Sigmoid colon (tissue), 7 donors: ENCODE results near the gene AHCYL2. TPM values are rescaled to one million over a fixed set of nuclear protein-coding genes. Genes with fewer than 3 reads are reported as not detected.
"Not testable (repeated sequence)": the region's sequence is repeated elsewhere in the genome, so short reads cannot be mapped to it uniquely, and the experiment has no call there.

Experiments used
- DNase-seq: peaks from one replicate; pipeline ENCODE4 v3.0.0-alpha.2; 2019
- H3K27ac ChIP-seq, 4 donors: fragments of 200-600 bp; sonication (generic); one replicate each; pipeline ENCODE4 v1.5.1; 2016 to 2019; ENCODE audit warnings: mild to moderate bottlenecking in 1 of 4
- H3K27me3 ChIP-seq, 3 donors: fragments of 200-600 bp; sonication (generic); one replicate each; pipeline ENCODE4 v1.5.1; 2019; ENCODE audit warnings: mild to moderate bottlenecking in 1 of 3
- H3K36me3 ChIP-seq, 4 donors: fragments of 200-600 bp; sonication (generic); one replicate each; pipeline ENCODE4 v1.5.1; 2016 to 2019
- H3K4me1 ChIP-seq, 4 donors: fragments of 200-600 bp; sonication (generic); one replicate each; pipeline ENCODE4 v1.5.1; 2017 to 2019
- H3K4me3 ChIP-seq, 4 donors: fragments of 200-600 bp; sonication (generic); one replicate each; pipeline ENCODE4 v1.5.1; 2017 to 2019; ENCODE audit warnings: mild to moderate bottlenecking in 2 of 4, moderate library complexity in 1 of 4
- H3K9me3 ChIP-seq, 4 donors: fragments of 200-600 bp in 3 of 4; sonication (generic) in 3 of 4; one replicate each; pipeline versions ENCODE4 v1.5.1 to v1.6.1; 2013 to 2019
- CTCF ChIP-seq, 4 experiments: fragments of 450-650 bp in 3 of 4; fragments of 200-600 bp in 1 of 4; IDR thresholded peaks; one replicate each; pipeline ENCODE4 v1.5.1; 2016 to 2019; ENCODE audit warnings: antibody characterized with exemption in 4 of 4, mild to moderate bottlenecking in 3 of 4, moderate library complexity in 2 of 4
- EP300 ChIP-seq, 4 donors: sonication (generic); formaldehyde crosslinking; IDR thresholded peaks; one replicate each; pipeline ENCODE4 v1.6.1; 2017; ENCODE audit warnings: antibody characterized with exemption in 4 of 4
- POLR2A ChIP-seq, 2 donors: fragments of 450-650 bp; IDR thresholded peaks; one replicate each; pipeline ENCODE4 v1.6.1; 2016; ENCODE audit warnings: antibody characterized with exemption in 2 of 2, mild to moderate bottlenecking in 2 of 2, moderate library complexity in 2 of 2
- POLR2AphosphoS5 ChIP-seq, 4 donors: sonication (generic); formaldehyde crosslinking; IDR thresholded peaks; one replicate each; pipeline ENCODE4 v1.6.1; 2017; ENCODE audit warnings: antibody characterized with exemption in 4 of 4
- WGBS, 2 donors: extraction: QIAGEN DNeasy Blood & Tissue Kit; methylation state at CpG; one replicate each; pipeline ENCODE4 v1.1.7; 2013; 5-methylcytosine and 5-hydroxymethylcytosine counted together
- intact Hi-C: fragments of 100-400 bp; cut with DNase I; formaldehyde crosslinking; loops from one replicate; pipeline ENCODE4 v1.15.1; 2023
- polyA plus RNA-seq, 3 donors: library from polyadenylated mRNA; stranded (reverse); fragments of 200-250 nt; gene quantifications; one replicate each; pipeline ENCODE4 v1.2.3, GENCODE V29; 2013
- total RNA-seq, 4 donors: library from RNA; depleted of rRNA; stranded (reverse); fragments of >200 nt; gene quantifications; one replicate each; pipeline ENCODE4 v1.1.0, GENCODE V29; 2016
- donor health status: healthy with polysubstance abuse.
- donor health status: Bipolar disorder and iron deficiency.
- donor health status: healthy.

Gene AHCYL2
- total and polyA plus RNA-seq, 7 donors = 12.5 to 219 (median 16.8) TPM

DNA sequence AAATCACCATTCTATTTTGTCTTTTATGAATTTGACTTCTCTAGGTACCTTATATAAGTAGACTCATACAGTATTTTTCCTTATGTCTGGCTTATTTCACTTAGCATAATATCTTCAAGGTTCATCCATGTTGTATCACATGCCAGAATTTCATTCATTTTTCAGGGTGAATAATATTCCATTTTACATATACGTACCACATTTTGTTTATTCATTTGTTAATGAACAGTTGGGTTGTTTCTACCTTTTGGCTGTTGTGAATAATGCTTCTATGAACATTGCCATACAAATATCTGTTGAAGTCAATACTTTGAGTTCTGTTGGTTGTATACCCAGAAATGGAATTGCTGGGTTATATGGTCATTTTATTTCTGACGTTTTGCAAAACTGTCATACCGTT lies 20.7 kb downstream of the AHCYL2 start:
- 82 to 97% methylated on average over 3 of the region's 3 CpGs for WGBS, 2 donors
- H3K9me3 ChIP-seq = no peaks in the 10 kb centered on the region
- no peak for TF ChIP-seq POLR2AphosphoS5 (IDR thresholded peaks at IDR 0.05)
- no peak for TF ChIP-seq EP300 (IDR thresholded peaks at IDR 0.05)
- no peak for TF ChIP-seq CTCF (IDR thresholded peaks at IDR 0.05)
- TF ChIP-seq POLR2A (IDR thresholded peaks at IDR 0.05) = no peak
- H3K36me3 ChIP-seq = no peaks in the 10 kb centered on the region
- no peak overlapping the region for H3K27ac ChIP-seq
- no peak overlapping the region for H3K4me3 ChIP-seq
- no peaks in the 10 kb centered on the region for H3K27me3 ChIP-seq
- H3K4me1 ChIP-seq = no peaks in the 10 kb centered on the region
- intact Hi-C loops = no loop called here
- DNase-seq = no peak

- Histone ChIP-seq H3K4me3 (no peak overlapping the region), H3K9me3 (no peaks in the 10 kb centered on the region), H3K36me3 (no peaks in the 10 kb centered on the region), H3K4me1 (no peaks in the 10 kb centered on the region), H3K27me3 (no peaks in the 10 kb centered on the region), H3K27ac (no peak overlapping the region)
- WGBS, 2 donors = 84 to 92% methylated on average over 2 of the region's 2 CpGs
- no peak for DNase-seq
- TF ChIP-seq POLR2AphosphoS5 (IDR thresholded peaks at IDR 0.05) (no peak), EP300 (IDR thresholded peaks at IDR 0.05) (no peak), CTCF (IDR thresholded peaks at IDR 0.05) (no peak), POLR2A (IDR thresholded peaks at IDR 0.05) (no peak)
- intact Hi-C loops = no loop called here
Observed at GRCh38 chr7:129247087-129247486, 22.3 kb downstream of the AHCYL2 start.

DNA sequence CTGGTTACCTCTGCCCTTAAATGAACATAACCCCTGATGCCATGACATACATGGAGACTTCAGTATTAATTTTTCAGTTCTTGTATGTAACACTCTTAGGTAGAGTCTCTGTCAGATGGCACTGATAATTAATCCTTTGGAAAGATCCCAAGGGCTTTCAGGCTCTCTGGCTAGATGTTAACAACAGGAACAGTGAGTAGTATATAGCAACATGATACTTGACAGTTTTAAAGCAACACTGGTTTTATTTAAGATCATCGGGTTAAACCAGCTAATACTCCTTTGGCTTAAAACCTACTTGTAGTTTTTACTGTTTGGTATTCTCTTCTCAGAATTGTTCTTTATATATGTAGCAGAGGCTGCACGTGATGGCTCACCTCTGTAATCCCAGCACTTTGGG lies 27.3 kb downstream of the AHCYL2 start:
- TF ChIP-seq CTCF (IDR thresholded peaks at IDR 0.05) = no peak
- no peak for TF ChIP-seq POLR2AphosphoS5 (IDR thresholded peaks at IDR 0.05)
- no peak overlapping the region for H3K4me3 ChIP-seq
- no peak overlapping the region for H3K27ac ChIP-seq
- H3K36me3 ChIP-seq = no peaks in the 10 kb centered on the region
- DNase-seq = no peak
- intact Hi-C loops = no loop called here
- H3K27me3 ChIP-seq = no peaks in the 10 kb centered on the region
- WGBS, 2 donors = 74 to 92% methylated on average over 2 of the region's 2 CpGs
- H3K9me3 ChIP-seq = no peaks in the 10 kb centered on the region
- no peaks in the 10 kb centered on the region for H3K4me1 ChIP-seq

GRCh38 chr7:129252603-129253002 lies 27.8 kb downstream of the AHCYL2 start:
- H3K4me3 ChIP-seq, H3K4me1 ChIP-seq, H3K36me3 ChIP-seq, DNase-seq, H3K27ac ChIP-seq, H3K27me3 ChIP-seq, intact Hi-C loops, H3K9me3 ChIP-seq: not testable (repeated sequence)
- 94 to 97% methylated on average over 5 of the region's 5 CpGs for WGBS, 2 donors

DNA sequence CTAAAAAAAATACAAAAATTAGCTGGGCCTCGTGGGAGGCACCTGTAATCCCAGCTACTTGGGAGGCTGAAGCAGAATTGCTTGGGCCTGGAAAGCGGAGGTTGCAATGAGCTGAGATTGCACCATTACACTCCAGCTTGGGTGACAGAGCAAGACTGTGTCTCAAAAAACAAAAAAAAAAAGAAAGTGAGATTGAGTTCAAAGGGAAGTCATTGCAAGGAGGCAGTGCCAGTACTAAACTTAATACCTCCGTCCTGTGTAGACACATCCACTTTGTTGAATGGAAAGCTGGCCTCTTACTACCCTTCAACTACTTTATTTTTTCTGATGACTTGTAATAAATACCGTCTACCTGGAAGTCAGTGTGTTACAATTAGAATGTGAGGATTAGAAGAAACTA lies 31.0 kb downstream of the AHCYL2 start:
- TF ChIP-seq EP300 (IDR thresholded peaks at IDR 0.05) = no peak
- no peak for TF ChIP-seq CTCF (IDR thresholded peaks at IDR 0.05)
- no peak for TF ChIP-seq POLR2A (IDR thresholded peaks at IDR 0.05)
- TF ChIP-seq POLR2AphosphoS5 (IDR thresholded peaks at IDR 0.05) = no peak
- WGBS, 2 donors = 92 to 95% methylated on average over 4 of the region's 4 CpGs
- DNase-seq = no peak
- H3K27ac ChIP-seq = no peak overlapping the region
- no peaks in the 10 kb centered on the region for H3K36me3 ChIP-seq
- no peaks in the 10 kb centered on the region for H3K9me3 ChIP-seq
- intact Hi-C loops = no loop called here
- H3K27me3 ChIP-seq = no peaks in the 10 kb centered on the region
- H3K4me3 ChIP-seq = no peak overlapping the region
- H3K4me1 ChIP-seq = no peaks in the 10 kb centered on the region
